Measurements from ENCODE around the gene HOXA11. TPM values are rescaled to one million over a fixed set of nuclear protein-coding genes. Genes with fewer than 3 reads are reported as not detected.

Gene HOXA11
- total RNA-seq, 2 donors from 2014 or later = 0.28 to 3.7 TPM

- TF ChIP-seq, protein P1, sequence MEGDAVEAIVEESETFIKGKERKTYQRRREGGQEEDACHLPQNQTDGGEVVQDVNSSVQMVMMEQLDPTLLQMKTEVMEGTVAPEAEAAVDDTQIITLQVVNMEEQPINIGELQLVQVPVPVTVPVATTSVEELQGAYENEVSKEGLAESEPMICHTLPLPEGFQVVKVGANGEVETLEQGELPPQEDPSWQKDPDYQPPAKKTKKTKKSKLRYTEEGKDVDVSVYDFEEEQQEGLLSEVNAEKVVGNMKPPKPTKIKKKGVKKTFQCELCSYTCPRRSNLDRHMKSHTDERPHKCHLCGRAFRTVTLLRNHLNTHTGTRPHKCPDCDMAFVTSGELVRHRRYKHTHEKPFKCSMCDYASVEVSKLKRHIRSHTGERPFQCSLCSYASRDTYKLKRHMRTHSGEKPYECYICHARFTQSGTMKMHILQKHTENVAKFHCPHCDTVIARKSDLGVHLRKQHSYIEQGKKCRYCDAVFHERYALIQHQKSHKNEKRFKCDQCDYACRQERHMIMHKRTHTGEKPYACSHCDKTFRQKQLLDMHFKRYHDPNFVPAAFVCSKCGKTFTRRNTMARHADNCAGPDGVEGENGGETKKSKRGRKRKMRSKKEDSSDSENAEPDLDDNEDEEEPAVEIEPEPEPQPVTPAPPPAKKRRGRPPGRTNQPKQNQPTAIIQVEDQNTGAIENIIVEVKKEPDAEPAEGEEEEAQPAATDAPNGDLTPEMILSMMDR (IDR thresholded peaks at IDR 0.05) = no peak
- Histone ChIP-seq H3K36me3 (no peaks in the 10 kb centered on the region), H3K4me1 (ENCODE audit: control insufficient read depth in 1 of 2, low read depth in 2 of 2) (peaks cover 13 to 27% of the 10 kb centered on the region in 2 donors), H3K27me3 (replicated peaks; ENCODE audit: insufficient read depth) (no peaks in the 10 kb centered on the region), H3K9me3 (no peaks in the 10 kb centered on the region), H3K27ac (no peak overlapping the region), H3K4me3 (no peak overlapping the region)
- DNase-seq (ENCODE audit: low spot score) (no peak), ATAC-seq (ENCODE audit: insufficient number of reproducible peaks, low FRiP score, low read depth) (no peak)
These were observed 27.2 kb downstream of the HOXA11 start for GRCh38 chr7:27157702-27158431.

DNA sequence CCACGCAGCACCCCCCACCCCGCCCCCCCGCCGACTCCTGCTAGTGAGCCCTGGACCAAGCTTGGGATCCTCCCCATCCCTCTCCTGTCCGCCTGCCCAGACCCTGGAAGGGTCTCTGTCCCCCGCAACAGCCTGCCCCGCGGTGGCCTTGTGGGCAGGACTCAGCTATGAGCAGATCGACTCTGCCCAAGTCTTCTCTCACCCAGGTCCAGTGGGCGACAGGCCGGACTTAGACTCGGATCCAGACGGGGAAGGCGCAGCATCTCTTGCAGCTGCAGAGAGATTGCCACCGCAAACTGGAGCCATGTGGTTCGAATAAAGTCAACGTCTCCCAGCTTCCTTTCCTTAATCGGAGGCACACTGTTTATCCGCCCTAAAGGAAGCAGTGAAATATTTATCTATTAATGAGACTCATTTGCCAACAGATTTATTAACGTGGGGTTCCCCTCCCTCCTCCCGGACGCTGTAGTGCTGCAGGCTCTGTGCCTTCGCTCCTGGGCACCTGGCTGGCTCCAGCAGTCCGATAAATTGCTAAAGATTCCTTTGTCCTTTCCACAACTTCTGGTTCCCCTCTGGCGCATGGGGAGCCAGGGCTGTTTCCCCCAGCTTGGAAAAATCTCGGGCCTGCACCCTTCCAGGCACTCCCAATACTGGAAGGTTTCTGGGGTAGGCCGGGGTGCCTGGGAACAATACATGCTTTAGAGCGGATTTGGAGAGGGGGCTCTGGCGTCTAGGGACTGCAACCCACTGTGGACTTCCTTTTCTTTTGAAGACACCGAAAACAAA is 27.9 kb downstream of the HOXA11 start:
- H3K4me1 ChIP-seq (ENCODE audit: control insufficient read depth in 1 of 2, low read depth in 2 of 2) = peaks cover 13 to 30% of the 10 kb centered on the region in 2 donors
- TF ChIP-seq, protein P1 (IDR thresholded peaks at IDR 0.05) = no peak

GRCh38 chr7:27156508-27156898 is 28.5 kb downstream of the HOXA11 start, which contains the start of gene HOXA7:
Gene HOXA7, minus strand, starts transcription at chr7:27156675. Its CDS starts 130 bp downstream, at chr7:27156545.
- no peak for DNase-seq (ENCODE audit: low spot score)

More for the DNA sequence above, 27.9 kb downstream of the HOXA11 start:
- Histone ChIP-seq H3K9me3 (no peaks in the 10 kb centered on the region), H3K36me3 (no peaks in the 10 kb centered on the region), H3K27ac (no peak overlapping the region), H3K4me3 (peak overlapping the region; percentile 72), H3K27me3 (replicated peaks; ENCODE audit: insufficient read depth) (no peaks in the 10 kb centered on the region)
- no peak for ATAC-seq (ENCODE audit: insufficient number of reproducible peaks, low FRiP score, low read depth)
- no peak for DNase-seq (ENCODE audit: low spot score)

GRCh38 chr7:27155816-27156507 is 29.1 kb downstream of the HOXA11 start:
- Histone ChIP-seq H3K4me1 (ENCODE audit: control insufficient read depth in 1 of 2, low read depth in 2 of 2) (peaks cover 13 to 30% of the 10 kb centered on the region in 2 donors), H3K27ac (peak overlapping the region; percentile 36 to 87), H3K36me3 (no peaks in the 10 kb centered on the region), H3K9me3 (no peaks in the 10 kb centered on the region), H3K27me3 (replicated peaks; ENCODE audit: insufficient read depth) (no peaks in the 10 kb centered on the region), H3K4me3 (peak overlapping the region; percentile 72)
- TF ChIP-seq, protein P1 (IDR thresholded peaks at IDR 0.05) = no peak
- DNase-seq (ENCODE audit: low spot score) (no peak), ATAC-seq (ENCODE audit: insufficient number of reproducible peaks, low FRiP score, low read depth) (no peak)

More at GRCh38 chr7:27156508-27156898, 28.5 kb downstream of the HOXA11 start, which contains the start of gene HOXA7:
- no peak for ATAC-seq (ENCODE audit: insufficient number of reproducible peaks, low FRiP score, low read depth)
- Histone ChIP-seq H3K27ac (peak within 1 kb of the TSS; percentile 36 to 87), H3K36me3 (no peaks in the 10 kb centered on the region), H3K4me1 (ENCODE audit: control insufficient read depth in 1 of 2, low read depth in 2 of 2) (peaks cover 13 to 34% of the 10 kb centered on the region in 2 donors), H3K9me3 (no peaks in the 10 kb centered on the region), H3K4me3 (peak within 1 kb of the TSS; percentile 72), H3K27me3 (replicated peaks; ENCODE audit: insufficient read depth) (no peaks in the 10 kb centered on the region)
- TF ChIP-seq, protein P1 (IDR thresholded peaks at IDR 0.05) = no peak

Data from thoracic aorta (tissue), 2 donors.